Stimulated activated effector memory CD8-positive, alpha-beta T cell treated with anti-CD3 and anti-CD28 coated beads, Interleukin-12 subunit alpha, Interleukin-12 subunit beta, amount 100 ng/mL, for 72 hours (primary cell): Measurements from ENCODE around the gene PEX26.
"Not testable (repeated sequence)": the region's sequence is repeated elsewhere in the genome, so short reads cannot be mapped to it uniquely, and the experiment has no call there.

ENCODE experiments used
- ATAC-seq: fragments of 150-1000 bp; cut with Tn5 transposase; 2 replicates; pipeline ENCODE4 v1.10.0; 2021
- DNase-seq, 2 donors: peaks; one replicate each; pipeline ENCODE4 v3.0.0; 2021 to 2022; ENCODE audit warnings: low spot score in 2 of 2
- H3K27ac Mint-ChIP-seq: one replicate; pipeline ENCODE4 v1.8.0; 2022; ENCODE audit warnings: mild to moderate bottlenecking, mixed read lengths
- H3K36me3 Mint-ChIP-seq: one replicate; pipeline ENCODE4 v1.8.0; 2022; ENCODE audit warnings: mild to moderate bottlenecking, mixed read lengths
- H3K4me1 Mint-ChIP-seq: one replicate; pipeline ENCODE4 v1.8.0; 2022; ENCODE audit warnings: mixed read lengths
- H3K4me3 Mint-ChIP-seq: one replicate; pipeline ENCODE4 v1.8.0; 2022; ENCODE audit warnings: mild to moderate bottlenecking, mixed read lengths
- H3K9me3 Mint-ChIP-seq: one replicate; pipeline ENCODE4 v1.8.0; 2022; ENCODE audit warnings: mixed read lengths

The PEX26 gene

GRCh38 chr22:18112440-18112839 lies 34.6 kb downstream of the PEX26 start:
- Mint-ChIP-seq H3K36me3 (peaks cover 6% of the 10 kb centered on the region), H3K4me3 (no peak overlapping the region), H3K4me1 (peaks cover 32% of the 10 kb centered on the region), H3K27ac (no peak overlapping the region), H3K9me3 (no peaks in the 10 kb centered on the region)
- no peak for DNase-seq
- ATAC-seq, result no peak

DNA sequence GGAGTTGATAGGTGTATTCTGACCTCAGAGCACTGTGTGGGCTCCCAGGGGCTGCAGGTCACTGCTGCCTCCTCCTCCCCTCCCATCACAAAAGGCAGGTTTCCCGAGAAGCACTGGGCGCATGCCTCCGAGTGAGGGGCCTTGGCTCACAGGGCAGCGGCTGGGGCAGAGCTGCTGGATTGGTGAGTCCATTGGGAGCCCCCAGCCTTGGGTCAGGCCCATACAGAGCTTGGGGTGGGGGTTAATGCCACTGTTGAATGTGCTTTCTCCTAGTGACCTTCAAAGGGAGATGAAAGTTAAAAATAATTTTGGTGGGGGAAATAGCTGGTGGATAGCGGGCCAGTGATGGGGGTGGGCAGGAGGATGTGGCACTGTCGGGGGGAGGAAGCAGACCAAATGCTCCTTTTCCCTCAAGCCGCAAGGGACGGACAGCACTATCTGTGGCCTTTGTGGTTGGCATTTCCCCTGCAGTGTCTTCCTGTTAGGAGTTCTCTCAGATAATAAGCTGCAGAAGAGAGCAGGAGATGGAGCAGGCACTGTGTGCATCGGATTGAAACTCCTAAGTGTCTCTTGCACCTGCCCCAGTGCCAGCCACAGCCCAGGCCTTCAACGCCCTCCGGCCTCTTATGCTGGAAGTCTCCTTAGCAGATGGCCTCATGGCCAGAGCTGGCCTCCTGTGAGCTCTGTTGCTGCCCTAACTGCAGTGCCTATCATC lies 36.0 kb downstream of the PEX26 start:
- H3K27ac Mint-ChIP-seq, result no peak overlapping the region

DNA sequence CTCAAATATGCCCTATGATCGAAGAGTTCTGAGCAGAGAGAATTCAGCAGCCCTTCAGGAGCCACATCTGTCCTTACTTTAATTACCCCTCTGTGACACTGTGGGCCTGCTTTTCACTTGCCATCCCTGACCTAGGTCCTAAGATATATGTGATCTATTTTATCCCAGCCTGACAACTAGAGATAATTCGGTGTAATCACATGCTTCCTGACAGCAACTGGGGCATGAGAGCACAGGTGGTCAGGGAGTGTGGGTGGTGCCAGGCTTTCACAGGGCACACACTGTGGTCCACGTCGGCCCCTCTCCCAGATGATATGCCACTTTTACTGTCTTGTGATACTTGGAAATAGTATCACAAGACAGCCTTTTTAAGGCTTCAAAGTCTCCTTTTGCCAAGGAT lies 36.7 kb downstream of the PEX26 start:
- ATAC-seq (no peak), DNase-seq (no peak)
- Mint-ChIP-seq H3K36me3 (no peaks in the 10 kb centered on the region), H3K4me1 (peaks cover 43% of the 10 kb centered on the region), H3K27ac (no peak overlapping the region), H3K9me3 (no peaks in the 10 kb centered on the region), H3K4me3 (no peak overlapping the region)

More for the DNA sequence above, 36.0 kb downstream of the PEX26 start:
- Mint-ChIP-seq H3K9me3 (no peaks in the 10 kb centered on the region), H3K4me3 (no peak overlapping the region), H3K4me1 (peaks cover 38% of the 10 kb centered on the region), H3K36me3 (peaks cover 3% of the 10 kb centered on the region)
- no peak for DNase-seq
- no peak for ATAC-seq

DNA sequence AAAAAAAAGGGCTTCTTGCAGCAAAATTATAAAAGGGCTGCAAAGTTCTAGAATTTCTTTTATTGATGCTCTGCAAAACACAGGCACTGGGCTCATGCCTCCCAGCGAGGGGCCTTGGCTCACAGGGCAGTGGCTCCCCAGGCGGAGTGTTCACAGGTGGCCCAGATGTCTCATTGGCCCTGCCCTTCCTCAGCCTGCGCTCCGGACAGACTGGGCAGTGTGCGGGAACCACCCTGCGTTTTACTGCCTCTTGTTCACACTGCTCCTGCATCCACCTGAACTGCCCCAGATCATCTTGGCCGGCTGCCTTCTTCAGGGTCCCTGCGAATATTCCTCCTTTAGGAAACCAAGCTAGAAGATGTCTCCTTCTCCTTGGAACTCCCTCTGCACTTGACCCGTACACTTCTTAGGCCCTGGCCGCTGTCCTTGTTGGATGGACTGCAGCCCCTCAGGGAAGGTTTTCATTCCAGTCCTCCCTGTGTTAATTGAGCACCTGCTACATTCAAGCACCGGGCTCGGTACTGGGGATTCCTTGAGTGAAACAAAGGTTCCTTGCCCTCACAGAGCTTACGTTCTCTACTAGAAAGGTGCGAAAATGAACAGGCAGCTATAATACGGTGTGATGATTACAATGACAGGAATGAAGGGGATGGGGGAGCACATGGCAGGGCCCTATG lies 37.3 kb downstream of the PEX26 start:
- H3K4me3 Mint-ChIP-seq, result no peak overlapping the region
- ATAC-seq (no peak), DNase-seq (no peak)
- no peaks in the 10 kb centered on the region for H3K36me3 Mint-ChIP-seq
- H3K27ac Mint-ChIP-seq, result no peak overlapping the region
- H3K4me1 Mint-ChIP-seq, result peaks cover 43% of the 10 kb centered on the region
- no peaks in the 10 kb centered on the region for H3K9me3 Mint-ChIP-seq

- DNase-seq (no peak), ATAC-seq (no peak)
- H3K4me3 Mint-ChIP-seq, result no peak overlapping the region
- no peaks in the 10 kb centered on the region for H3K9me3 Mint-ChIP-seq
- no peaks in the 10 kb centered on the region for H3K36me3 Mint-ChIP-seq
- H3K4me1 Mint-ChIP-seq, result peaks cover 41% of the 10 kb centered on the region
- H3K27ac Mint-ChIP-seq, result no peak overlapping the region
Measured at GRCh38 chr22:18115906-18116371, 38.1 kb downstream of the PEX26 start.

DNA sequence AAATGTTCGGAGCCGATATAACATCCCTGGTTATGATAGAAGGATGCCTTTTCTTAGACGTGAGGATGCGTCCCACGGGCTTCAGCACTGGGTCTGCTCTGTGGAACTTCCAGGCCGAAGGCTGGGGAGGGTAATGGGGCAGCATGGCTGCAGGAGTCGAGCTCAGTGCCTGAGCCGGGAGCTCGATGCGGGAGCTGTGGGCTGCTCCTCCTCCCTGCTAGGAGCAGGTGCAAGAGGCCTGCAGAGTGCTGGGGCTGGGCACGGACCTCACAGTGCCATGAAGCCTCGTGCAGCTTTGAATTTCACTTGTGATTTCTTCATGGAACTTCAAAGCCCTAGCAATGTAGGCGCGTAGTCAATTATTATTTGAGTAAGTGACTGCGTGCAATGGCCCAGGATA lies 38.8 kb downstream of the PEX26 start:
- ATAC-seq (no peak), DNase-seq (no peak)
- H3K4me1 Mint-ChIP-seq, result peaks cover 37% of the 10 kb centered on the region
- no peak overlapping the region for H3K27ac Mint-ChIP-seq
- no peaks in the 10 kb centered on the region for H3K36me3 Mint-ChIP-seq
- H3K9me3 Mint-ChIP-seq, result no peaks in the 10 kb centered on the region
- no peak overlapping the region for H3K4me3 Mint-ChIP-seq

GRCh38 chr22:18118345-18118915 lies 40.6 kb downstream of the PEX26 start:
- H3K4me3 Mint-ChIP-seq, result no peak overlapping the region
- DNase-seq (no peak), ATAC-seq (no peak)
- peaks cover 6% of the 10 kb centered on the region for H3K36me3 Mint-ChIP-seq
- H3K27ac Mint-ChIP-seq, result no peak overlapping the region
- no peaks in the 10 kb centered on the region for H3K9me3 Mint-ChIP-seq
- H3K4me1 Mint-ChIP-seq, result peaks cover 36% of the 10 kb centered on the region

DNA sequence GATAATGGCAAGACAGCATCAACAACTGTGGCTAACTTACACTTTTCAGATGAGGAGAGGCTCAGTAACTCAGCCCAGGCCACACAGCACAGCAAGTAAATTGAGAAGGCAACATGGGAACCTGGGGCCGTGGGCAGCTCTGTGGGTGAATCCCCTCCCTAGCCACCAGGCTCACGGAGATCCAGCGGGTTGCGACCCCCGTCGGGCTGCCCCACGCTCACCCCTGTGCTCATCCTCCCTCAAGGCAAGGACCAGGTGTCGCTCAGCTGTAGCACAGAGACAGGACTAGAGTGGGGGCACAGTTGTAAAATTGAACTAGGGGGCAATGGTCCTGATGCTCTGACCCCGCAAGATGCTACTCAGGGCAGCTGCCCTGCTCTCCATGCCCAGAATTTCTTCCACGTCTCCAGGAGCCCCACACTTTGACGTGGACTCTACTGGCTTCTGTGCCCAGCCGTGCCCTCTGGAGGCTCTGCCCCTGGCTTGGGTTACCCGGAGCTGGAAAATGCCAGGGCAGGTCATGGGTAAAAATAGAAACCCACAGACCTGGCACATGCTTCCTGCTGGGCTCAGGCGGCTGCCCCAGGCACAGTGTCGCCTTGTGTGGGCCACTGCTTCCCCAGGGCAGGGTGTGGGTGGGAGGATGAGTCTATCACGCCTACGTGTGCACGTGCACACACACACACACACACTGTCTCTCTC lies 41.8 kb downstream of the PEX26 start:
- ATAC-seq, result peak; percentile 24
- H3K9me3 Mint-ChIP-seq, result no peaks in the 10 kb centered on the region
- H3K27ac Mint-ChIP-seq, result no peak overlapping the region
- peaks cover 6% of the 10 kb centered on the region for H3K36me3 Mint-ChIP-seq
- H3K4me1 Mint-ChIP-seq, result peaks cover 25% of the 10 kb centered on the region
- no peak overlapping the region for H3K4me3 Mint-ChIP-seq
- no peak for DNase-seq

- Mint-ChIP-seq H3K4me1 (peaks cover 23% of the 10 kb centered on the region), H3K9me3 (no peaks in the 10 kb centered on the region), H3K4me3 (no peak overlapping the region), H3K27ac (no peak overlapping the region), H3K36me3 (peaks cover 6% of the 10 kb centered on the region)
- DNase-seq (no peak), ATAC-seq (no peak)
Measured at GRCh38 chr22:18120857-18121256, 43.1 kb downstream of the PEX26 start.

- H3K36me3 Mint-ChIP-seq, result peaks cover 6% of the 10 kb centered on the region
- DNase-seq (no peak), ATAC-seq (no peak)
- H3K9me3 Mint-ChIP-seq, result no peaks in the 10 kb centered on the region
- peaks cover 24% of the 10 kb centered on the region for H3K4me1 Mint-ChIP-seq
- H3K4me3 Mint-ChIP-seq, result no peak overlapping the region
- H3K27ac Mint-ChIP-seq, result no peak overlapping the region
Measured at GRCh38 chr22:18121506-18121905, 43.7 kb downstream of the PEX26 start.

DNA sequence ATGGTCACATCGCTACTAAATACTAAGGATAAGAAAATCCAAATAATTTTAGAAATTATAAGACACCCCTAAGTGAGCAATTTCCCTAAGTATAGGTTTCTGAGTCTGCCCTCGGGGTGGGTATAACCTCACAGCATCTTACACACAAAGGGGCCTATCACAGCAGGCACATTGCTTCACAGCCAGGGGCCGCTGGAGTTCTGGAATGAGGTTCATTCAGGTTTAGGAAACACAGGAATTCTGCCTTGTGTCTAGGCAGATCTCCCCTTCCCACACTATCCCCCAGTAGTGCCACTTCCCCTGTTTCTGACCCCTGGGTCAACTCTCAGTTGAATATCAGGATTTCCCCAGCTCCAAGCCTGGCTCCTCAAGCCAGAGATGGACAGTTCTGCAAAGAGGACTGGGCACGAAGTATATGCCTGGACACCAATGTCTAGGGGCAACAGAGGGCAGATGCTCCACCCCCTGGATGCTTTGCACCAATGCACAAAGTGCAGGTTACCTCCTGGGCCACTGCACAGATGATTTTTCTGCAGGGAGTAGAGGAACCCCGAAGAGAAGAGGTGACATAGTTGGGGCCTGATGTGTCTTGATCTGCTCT lies 44.3 kb downstream of the PEX26 start:
- Mint-ChIP-seq H3K4me3 (no peak overlapping the region), H3K27ac (no peak overlapping the region), H3K36me3 (peaks cover 11% of the 10 kb centered on the region), H3K4me1 (peaks cover 28% of the 10 kb centered on the region), H3K9me3 (no peaks in the 10 kb centered on the region)
- DNase-seq (no peak), ATAC-seq (no peak)

- H3K9me3 Mint-ChIP-seq, ATAC-seq, H3K27ac Mint-ChIP-seq, H3K4me3 Mint-ChIP-seq, DNase-seq: not testable (repeated sequence)
- peaks cover 11% of the 10 kb centered on the region for H3K36me3 Mint-ChIP-seq
- H3K4me1 Mint-ChIP-seq, result peaks cover 25% of the 10 kb centered on the region
Measured at GRCh38 chr22:18123476-18124025, 45.8 kb downstream of the PEX26 start.

DNA sequence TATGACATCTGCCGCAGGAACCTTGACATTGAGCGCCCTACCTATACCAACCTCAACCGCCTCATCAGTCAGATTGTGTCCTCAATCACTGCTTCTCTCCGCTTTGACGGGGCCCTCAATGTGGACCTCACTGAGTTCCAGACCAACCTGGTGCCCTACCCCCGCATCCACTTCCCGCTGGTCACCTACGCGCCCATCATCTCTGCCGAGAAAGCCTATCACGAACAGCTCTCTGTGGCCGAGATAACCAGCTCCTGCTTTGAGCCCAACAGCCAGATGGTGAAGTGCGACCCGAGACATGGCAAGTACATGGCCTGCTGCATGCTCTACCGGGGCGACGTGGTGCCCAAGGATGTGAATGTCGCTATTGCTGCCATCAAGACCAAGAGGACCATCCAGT lies 48.8 kb downstream of the PEX26 start:
- no peak overlapping the region for H3K4me3 Mint-ChIP-seq
- peaks cover 11% of the 10 kb centered on the region for H3K36me3 Mint-ChIP-seq
- peak overlapping the region; percentile 10 for H3K27ac Mint-ChIP-seq
- DNase-seq (no peak), ATAC-seq (no peak)
- H3K4me1 Mint-ChIP-seq, result peaks cover 5% of the 10 kb centered on the region
- H3K9me3 Mint-ChIP-seq, result no peaks in the 10 kb centered on the region

DNA sequence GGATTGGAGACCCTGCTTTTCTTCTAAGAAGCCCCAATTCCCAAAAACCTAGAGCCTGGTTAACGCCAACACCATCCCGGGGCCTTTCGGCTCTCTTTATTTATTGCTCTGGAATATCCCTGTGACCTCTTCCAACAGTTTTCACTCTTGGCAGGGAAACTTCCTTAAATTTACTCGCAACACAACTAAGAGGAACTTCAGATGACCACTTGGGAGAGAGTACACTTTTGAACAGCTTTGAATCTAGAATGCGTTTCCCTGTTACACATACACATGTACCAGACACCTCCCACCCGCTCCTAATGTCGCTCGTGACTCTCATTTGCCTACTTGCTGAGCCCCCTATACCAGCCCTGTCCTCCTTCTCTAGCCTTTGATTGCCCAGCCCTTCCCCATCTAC lies 52.2 kb downstream of the PEX26 start:
- no peak for ATAC-seq
- DNase-seq, result no peak
- Mint-ChIP-seq H3K4me1 (peaks cover 5% of the 10 kb centered on the region), H3K4me3 (no peak overlapping the region), H3K36me3 (peaks cover 5% of the 10 kb centered on the region), H3K27ac (peak overlapping the region; percentile 66), H3K9me3 (no peaks in the 10 kb centered on the region)
